Lung microvascular endothelial cell (primary cell): ENCODE measurements around the gene STAMBPL1. TPM values are rescaled to one million over a fixed set of nuclear protein-coding genes. Genes with fewer than 3 reads are reported as not detected.
"Not testable (repeated sequence)": the region's sequence is repeated elsewhere in the genome, so short reads cannot be mapped to it uniquely, and the experiment has no call there.

ENCODE experiments used
- DNase-seq, 2 donors: peaks; one replicate each; pipeline versions ENCODE4 v3.0.0 to v3.0.0-alpha.2; 2010; ENCODE audit warnings: low read depth in 2 of 2
- total RNA-seq: library from RNA; depleted of rRNA; stranded (reverse); fragments of >200 nt; gene quantifications from 2 replicates; pipeline ENCODE4 v1.2.1, GENCODE V29; 2014

STAMBPL1 gene
- total RNA-seq, result 0.22 and 1.2 TPM in 2 replicates

DNA sequence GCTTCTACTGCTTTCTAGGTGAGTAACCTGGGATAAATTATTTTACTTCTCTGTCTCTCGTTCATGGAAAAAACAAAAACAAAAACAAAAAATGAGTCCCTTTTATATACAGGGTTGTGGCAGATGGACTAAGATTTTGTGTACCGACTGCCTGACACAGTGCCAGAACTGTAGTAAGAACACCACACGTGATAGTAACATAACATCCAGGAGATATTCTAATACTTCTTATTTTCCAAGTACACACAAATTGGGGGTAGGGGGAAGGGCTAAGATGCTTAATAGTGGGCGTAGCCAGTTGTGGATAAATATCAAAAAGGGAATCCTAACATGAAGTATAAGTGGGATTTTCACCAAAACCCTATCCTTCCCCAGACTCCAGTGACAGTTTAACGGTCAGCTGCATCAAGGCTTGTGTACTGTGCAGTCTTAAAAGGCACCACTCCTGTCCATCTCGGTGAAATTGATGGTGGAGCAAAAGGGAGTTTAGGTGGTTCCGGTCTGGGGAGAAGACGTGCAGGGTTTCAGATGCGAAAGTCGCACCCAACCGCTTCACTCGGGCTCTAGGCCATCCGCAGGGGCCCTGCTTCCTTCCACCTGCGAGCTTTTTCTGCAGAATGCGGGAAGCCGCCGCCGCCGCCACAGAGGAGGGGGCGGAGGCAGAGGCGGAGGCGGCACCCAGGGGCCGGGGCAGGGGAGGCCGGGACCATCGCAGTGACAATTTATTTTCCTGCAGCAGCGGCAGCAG is at the start of gene STAMBPL1:
Gene STAMBPL1, plus strand, starts transcription at position 712 of the 748 bp plus-strand sequence. CDS start 21,464 bp downstream, outside the sequence.
- DNase-seq, result no peak

DNA sequence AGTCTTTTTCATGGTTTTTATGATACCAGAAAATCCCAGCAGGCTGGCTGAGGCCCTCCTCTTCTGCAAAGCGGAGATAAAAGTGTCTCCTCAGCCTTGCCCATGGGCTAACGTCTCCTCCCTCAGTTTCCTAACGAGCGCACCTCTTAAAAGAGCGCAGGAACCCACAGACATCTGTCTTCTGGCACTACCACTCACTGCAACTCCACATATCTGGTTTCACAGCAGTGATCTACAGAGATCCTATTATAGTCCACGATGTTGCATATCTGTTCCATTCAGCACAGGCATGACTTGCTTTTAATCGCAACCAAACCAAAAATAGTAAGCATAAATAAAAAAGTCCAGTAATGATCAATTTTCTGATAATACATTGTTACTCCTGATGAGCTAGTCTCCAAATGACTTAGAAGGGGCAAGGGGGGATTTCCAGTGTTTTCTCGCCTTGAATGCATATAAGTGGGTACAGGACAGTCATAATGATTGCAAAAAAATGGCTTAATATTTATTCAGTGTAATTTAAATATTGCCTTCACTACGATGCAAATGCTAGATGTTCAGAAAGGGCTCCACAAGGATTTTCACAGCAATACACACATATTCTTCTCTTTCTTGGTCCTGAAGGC is 49.3 kb upstream of the STAMBPL1 start:
- no peak for DNase-seq

DNA sequence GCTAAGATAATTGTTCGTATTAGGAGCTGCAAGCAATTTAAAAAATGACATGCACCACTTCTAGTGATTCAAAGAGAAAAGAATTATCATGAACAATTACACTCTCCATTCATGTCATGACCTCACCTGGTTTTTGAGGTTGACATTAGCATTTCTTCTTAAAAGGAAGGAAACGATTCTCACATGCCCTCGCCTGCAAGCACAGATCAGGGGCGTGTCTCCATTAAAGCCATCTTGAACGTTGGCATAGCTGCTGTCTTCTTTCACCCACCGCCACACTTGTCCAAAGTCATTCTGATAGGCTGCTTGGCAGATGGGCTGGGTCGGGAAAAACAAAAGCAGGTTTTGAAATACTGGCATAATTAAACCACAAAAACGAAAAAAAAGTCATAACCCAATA is 48.3 kb upstream of the STAMBPL1 start:
- DNase-seq, result no peak

DNA sequence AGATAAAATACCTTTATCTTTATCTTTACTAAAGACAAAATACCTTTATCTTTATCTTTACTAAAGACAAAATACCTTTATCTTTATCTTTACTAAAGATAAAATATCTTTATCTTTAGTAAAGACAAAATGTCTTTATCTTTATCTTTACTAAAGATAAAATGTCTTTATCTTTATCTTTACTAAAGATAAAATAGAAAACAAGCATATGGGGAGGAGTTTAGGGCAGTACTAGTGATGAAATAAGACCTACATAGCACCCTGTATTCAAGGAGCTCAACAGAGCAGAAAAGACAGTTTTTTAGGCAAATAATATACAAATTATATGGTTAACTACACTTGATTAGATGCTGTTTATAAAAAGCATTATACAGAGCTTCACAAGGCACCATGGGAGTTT is 47.7 kb upstream of the STAMBPL1 start:
- DNase-seq, result no peak

DNA sequence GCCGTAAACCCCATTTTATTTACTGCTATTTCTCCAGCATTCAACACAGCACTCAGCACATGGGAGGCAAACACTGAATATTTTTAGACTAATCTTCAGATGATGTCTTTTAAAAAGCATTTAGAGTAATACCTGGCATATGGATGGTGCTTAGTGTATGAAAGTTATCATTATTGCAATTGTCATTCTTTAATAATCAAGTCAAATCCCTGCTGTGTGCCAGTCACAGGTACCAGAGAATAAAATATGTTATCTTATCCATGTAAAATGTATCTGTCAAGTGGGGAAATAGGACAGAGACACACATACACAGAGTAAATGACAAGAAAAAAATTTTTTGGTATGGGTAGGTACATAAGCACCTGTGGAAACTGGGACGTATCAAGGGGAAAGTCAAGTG is 46.9 kb upstream of the STAMBPL1 start:
- no peak for DNase-seq

DNA sequence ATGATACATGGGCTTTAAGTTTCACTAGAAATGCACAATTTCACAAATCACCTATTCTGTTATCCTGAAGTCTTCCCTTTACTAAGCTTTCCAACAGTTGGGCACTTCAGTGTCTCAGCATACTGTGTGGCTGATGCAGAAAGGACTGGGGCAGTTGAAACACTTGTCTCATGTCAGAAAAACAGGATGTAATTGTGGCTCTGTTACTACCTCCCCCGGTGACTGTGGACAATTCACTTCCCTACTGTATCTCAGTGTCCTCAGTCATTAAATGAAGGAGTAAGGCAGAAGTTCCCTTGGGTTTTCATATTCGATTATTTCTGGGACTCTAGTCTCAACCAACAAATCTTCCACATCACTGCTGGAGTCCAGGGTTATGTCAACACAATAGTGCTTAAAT is 46.3 kb upstream of the STAMBPL1 start:
- DNase-seq, result no peak

DNA sequence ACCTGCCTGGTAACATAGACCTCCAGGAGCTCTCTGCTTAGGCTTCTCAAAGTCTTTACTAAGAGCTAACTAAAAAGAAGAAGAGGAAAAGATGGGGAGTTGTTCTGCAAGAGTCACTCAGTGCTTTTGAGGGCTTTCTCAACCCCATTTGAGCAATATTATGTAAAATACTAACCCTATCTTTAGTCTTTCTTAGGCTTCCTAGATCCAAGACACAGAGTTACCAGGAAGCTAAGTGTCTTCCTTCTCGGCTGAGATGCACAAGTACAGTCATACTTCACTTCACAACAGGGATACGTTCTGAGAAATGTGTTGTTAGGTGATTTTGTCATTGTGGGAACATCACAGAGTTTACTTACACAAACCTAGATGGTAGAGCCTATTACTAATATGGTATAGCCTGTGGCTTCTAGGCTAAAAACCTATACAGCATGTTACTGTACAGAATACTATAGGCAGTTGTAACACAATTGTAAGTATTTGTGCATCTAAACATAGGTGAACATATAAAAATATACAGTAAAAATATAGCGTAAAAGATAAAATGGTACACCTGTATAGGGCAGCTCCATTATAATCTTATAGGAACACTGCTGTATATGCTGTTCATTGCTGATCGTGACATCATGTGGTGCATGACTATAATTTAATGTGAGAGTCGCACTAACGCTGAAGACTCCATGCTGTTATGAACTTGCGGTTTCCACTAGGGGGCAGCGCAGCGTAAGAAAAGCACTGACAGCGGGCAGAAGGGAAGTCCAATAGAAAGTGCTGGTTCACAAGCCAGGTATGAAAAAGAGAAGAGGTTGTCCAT is 44.7 kb upstream of the STAMBPL1 start:
- DNase-seq, result peak; percentile 86 to 93

DNA sequence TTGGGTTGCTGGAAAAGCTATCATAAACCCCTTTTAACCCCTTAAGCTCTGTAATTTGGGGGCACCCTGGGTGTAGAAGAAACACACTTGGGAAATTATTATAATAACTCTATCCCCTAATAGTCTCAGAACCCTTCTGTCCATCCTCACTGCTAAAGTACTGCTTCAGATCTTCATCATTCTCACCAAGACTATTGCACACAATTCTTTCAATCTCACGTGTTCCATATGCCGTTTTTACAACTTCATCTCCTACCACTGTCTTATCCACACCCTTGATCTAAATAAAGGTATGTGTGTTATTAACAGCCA is 44.2 kb upstream of the STAMBPL1 start:
- no peak for DNase-seq

DNA sequence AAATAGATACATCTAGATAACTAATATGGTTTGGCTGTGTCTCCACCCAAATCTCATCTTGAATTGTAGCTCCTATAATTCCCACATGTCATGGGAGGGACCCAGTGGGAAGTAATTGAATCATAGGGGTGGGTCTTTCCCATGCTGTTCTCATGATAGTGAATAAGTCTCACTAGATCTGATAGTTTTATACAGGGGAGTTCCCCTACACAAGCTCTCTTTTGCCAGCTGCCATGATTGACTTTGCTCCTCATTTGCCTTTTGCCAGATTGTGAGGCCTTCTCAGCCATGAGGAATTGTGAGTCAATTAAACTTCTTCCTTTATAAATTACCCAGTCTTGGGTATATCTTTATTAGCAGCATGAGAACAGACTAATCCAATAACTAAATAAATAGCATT is 42.4 kb upstream of the STAMBPL1 start:
- DNase-seq, result not testable (repeated sequence)

DNA sequence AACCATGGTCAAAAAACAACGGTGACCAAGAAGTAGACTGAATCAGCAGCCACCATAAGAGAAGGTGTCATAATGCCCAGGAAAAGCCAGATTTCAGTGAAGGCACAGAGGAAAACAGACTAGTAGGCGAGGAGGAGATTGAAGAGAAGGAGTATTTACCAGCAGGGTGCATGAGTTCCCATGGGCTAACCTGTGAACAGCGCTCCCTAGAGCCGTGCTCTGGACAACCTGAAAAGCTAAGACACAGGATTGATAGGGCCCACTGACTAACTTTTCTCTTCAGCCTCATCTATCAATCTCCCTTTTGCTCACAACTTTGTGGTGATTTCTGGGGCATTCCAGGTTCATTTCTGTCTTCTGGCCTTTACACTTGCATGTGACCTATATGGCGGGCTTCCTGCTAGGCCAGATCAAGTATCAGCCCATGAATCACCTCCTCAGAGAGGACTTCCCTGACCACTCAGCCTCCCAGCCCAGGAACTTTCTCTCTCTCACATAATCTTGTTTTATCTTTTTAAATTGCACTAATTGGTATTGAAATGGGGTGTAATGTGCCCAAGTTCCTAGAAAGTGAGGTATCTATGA is 41.2 kb upstream of the STAMBPL1 start:
- DNase-seq, result no peak

DNA sequence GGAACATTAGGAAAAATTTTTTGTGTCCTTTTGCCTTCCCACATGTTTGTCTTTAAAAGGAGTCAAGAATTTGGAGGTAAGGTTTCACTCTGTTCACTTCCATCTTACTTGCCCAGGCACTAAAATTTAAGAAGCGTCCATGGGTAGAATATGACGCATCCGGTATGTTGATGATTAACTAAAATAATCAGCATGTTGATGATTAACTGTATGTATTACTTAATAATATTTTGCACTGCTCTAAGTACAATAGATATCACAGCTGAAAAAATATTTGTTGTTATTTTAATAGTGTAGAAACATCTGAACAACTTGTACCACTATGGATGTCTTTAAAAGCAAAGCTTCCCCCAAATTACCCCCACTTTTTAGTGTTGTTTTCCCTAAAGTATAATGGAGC is 39.9 kb upstream of the STAMBPL1 start:
- DNase-seq, result no peak

DNA sequence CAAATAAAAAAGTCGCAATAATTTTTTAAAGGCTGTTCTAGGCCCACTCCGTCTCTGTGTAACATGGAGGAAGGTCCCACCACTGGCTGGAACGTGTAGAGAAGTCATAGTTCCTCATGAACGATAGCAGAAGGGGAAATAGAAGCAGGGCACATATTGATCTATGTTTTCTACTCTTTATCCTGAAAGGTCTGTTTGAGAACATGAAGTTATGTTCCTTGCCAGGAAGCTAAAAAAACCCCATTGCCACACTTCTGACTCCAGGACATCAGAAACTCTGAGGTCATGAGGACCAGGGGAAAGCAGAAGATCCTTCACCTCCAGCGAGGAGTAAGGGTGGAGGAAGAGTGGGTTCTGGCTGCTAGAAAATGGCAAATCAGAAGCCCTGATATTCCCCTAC is 39.2 kb upstream of the STAMBPL1 start:
- no peak for DNase-seq

DNA sequence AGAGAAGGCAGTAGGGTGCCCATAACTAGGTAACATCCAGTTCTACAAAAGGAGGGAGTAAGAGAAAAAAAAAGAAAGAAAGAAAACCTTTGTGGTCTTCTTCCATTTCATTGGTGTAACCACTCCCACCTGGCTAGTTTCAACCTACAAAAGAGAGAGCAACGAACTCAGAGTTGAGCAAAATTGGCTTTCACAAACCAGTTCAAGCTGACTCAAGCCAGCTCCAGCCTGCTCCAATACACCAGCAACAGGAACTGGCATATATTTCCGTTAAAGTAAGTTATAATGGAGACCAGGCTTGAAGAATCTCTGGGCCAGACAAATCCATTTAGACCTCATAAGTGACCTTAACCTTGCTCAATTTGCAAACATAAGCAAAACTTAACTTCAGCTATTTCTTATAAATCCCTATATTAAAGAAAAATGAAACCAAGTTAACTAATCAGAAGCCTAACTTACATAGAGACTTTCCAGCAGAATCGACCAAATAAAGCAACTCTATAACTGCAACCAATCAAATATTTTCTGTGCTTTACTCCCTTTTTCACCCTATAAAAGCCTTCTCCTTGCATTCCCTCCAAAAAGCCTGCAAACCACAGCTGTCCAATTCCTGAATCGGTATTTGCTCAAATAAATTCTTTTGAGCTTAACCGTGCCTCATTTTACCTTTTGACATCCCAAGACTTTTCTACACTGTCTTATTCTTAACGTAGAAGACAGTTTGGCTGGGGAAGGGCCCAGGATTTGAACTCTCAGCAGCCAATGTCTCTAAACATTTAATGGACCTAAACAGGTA is 38.5 kb upstream of the STAMBPL1 start:
- DNase-seq, result no peak

DNA sequence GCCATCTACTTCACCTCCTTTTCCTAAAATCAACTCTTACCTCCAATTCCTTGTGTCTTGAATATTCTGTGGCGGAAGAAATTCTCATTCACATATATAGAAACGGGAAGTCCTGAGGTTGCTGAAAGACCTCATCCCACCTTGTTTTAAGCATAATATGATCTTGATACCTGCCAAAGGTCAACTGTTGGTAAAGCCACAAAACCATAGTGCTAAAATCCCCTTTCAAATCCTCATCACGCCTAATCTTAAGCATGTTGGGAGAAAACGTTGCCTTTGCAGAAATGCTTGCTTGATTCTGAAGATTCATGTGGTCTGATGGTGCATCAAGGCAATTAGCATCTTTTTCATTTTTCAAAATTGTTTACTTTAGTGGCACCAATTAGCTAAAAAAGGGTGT is 36.9 kb upstream of the STAMBPL1 start:
- DNase-seq, result no peak

DNA sequence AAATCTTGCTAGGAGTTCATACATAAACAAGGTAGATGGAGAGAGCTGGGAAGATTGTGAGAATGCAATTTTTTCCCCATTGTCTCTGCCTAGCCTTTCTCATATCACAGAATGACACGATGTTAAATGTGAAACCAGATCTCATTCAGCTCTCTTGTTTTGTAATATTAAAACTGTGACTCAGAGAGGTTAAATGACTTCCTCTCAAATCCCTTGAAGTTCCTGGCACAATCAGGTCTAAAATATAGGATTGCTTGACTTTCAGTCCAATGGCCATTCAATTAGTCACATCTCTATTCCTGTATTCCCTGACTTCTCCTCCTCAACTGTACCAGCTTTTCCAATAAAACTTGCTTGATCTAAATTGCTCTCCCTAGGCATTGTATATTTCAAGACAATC is 31.5 kb upstream of the STAMBPL1 start:
- peak; percentile 13 to 75 for DNase-seq

DNA sequence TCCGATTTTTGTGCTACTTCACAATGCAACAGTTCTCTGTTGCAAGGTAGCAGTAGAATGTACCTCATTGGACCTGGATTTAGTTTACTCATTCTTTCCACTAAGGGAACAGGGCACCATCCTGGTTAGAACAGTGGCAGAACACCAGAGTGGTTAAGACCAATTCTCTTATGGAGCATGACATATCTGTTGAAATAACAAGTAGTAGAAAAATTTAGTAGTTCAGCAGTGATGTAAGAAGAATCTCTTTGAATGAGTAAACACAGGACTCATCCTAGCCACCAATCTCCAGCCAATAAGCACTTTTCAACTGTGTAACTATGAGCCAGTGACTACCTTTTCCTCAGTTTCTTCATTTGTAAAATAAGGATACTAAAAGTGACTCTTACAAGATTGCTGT is 30.8 kb upstream of the STAMBPL1 start:
- no peak for DNase-seq

DNA sequence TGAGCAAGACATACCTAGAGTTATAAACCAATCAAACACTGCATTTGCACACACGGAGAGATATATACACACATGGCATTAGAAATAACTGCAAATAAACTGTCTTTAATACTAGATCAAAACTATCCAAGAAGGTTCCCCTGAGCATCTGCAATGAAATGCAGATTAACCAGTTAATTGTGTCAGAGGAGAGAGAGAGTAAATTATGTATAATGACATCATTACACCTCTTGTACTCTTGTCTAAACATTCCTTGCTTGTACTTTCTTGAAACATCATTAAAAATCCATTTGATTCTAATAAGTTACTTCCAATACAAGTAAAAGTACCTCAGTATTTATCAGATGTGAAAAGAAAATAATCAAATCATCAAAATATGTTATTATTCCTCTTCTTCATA is 29.3 kb upstream of the STAMBPL1 start:
- DNase-seq, result no peak

DNA sequence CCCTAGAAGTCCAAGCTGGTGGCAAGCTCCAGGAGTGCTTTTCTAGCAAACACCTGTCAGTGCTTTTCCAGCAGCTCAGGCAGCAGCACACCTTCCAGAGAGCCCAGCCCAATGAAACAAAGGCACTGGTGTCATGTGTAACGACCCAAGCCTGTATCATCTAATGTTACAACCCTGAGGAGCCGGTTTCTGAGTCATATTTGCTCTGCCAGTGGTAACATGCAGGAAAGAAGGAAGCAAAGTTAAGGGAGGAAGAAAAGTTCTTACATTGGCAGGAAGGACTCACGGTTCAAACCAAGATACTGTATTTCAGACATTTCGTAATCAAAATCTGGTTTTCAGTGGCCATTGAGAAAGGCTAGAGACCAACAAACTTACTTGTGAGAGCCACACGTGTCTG is 28.3 kb upstream of the STAMBPL1 start, which contains the start of gene ANKRD22:
Gene ANKRD22, minus strand, starts transcription at position 139 of the 400 bp plus-strand sequence. CDS start 237 bp downstream, outside the sequence.
- no peak for DNase-seq

DNA sequence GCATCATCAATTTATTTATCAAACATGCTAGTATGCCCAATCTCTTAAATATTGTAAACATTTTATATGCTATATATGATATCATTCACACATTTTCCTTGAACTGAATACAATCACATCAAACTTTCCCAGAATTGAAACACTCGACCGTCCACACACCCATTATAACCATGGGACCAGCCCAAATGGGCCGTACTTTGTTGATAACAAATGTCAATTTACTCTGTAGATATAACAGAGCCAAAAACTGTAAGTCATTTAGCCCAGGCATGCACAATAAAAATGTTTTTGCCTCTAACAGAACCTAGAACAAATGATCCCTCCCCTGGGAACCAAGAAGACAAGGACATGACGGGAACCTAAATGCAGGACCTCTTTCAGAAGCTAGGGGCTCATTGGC is 27.7 kb upstream of the STAMBPL1 start:
- DNase-seq, result no peak

DNA sequence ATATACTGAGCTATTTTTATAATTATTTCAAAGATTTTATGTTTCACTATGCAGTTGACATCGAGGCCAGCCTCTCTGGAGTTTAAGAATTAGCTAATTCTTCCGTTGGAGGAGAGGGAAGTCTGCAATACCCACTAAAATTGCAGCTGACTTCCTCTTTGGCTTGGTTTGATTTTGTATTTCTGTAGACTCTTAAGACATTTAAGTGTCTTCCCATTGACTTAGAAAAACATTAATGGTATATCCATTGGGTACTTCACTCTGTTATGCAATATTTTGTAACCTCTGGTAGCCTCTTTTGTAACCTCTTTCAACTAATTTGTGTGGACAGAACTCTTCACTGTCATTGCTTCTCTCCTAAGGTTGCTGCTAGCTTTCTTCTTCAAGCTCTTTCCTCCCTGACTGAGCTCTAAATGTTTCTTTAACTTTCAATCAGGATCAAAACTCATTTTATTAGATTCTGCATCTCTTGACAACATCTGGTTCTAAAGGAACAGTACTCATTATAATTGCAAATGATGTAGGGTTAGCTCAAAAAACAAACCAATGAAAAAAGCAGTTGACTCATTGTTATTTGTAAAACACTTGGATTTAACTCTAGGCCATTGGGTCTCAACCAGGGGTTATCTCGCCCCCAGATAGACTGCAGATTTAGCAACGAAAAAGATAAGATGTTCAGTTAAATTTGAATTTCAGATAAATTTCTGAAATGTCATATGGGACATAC is 26.7 kb upstream of the STAMBPL1 start:
- DNase-seq, result no peak

DNA sequence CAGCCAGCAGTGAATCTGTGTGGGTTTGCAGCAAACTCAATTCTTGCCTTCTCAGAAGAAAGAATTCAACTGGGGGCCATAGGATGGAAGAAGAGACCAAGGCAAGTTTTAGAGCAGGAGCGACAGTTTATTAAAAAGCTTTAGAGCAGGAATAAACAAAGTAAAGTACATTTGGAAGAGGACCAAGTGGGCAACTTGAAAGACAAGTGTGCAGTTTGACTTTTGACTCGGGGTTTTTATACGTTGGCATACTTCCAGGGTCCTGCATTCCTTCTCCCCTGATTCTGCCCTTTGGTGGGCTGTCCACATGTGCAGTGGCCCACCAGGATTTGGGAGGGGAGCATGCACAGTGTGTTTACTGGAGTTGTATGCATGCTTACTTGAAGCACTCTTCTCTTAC is 25.4 kb upstream of the STAMBPL1 start:
- DNase-seq, result no peak
